Mucosa of descending colon (tissue), 3 donors: ENCODE data around the gene PRR5L. TPM values are rescaled to one million over a fixed set of nuclear protein-coding genes. Genes with fewer than 3 reads are reported as not detected.
A peak's percentile ranks its signal among the peaks of the same experiment; 100 is the strongest.

Experiments
- ATAC-seq: fragments of 200-7000 bp; cut with Tn5 transposase; one replicate; pipeline ENCODE4 v1.9.1; 2020; ENCODE audit warnings: mild to moderate bottlenecking, moderate library complexity
- DNase-seq, 3 donors: peaks; one replicate each; pipeline ENCODE4 v3.0.0-alpha.2; 2020
- H3K36me3 ChIP-seq: fragments of 200-600 bp; one replicate; pipeline ENCODE4 v1.8.0; 2021; ENCODE audit warnings: low read depth, mild to moderate bottlenecking
- H3K4me1 ChIP-seq: fragments of 200-600 bp; one replicate; pipeline ENCODE4 v1.8.0; 2021; ENCODE audit warnings: low read depth, mild to moderate bottlenecking
- H3K4me3 ChIP-seq: fragments of 200-600 bp; one replicate; pipeline ENCODE4 v1.8.0; 2021; ENCODE audit warnings: mild to moderate bottlenecking
- H3K9me3 ChIP-seq: fragments of 200-600 bp; one replicate; pipeline ENCODE4 v1.8.0; 2021; ENCODE audit warnings: mild to moderate bottlenecking
- intact Hi-C, 2 donors: fragments of 100-400 bp; cut with DNase I in 1 of 2; cut with micrococcal nuclease in 1 of 2; formaldehyde crosslinking; loops; one replicate each; pipeline versions ENCODE4 v1.11.0 to v1.11.1; 2022; cut with DNase I, micrococcal nuclease
- total RNA-seq, 3 donors: library from RNA; stranded (reverse); fragmentation: NEBNext Ultra II Directional in 2 of 3; extraction: Animal tissue kit (Norgen Biotek cat#: 25700) in 2 of 3; gene quantifications; one replicate each; pipeline versions ENCODE4 v1.2.1 to v1.2.4, GENCODE V29; 2021 to 2023
- TF ChIP-seq, protein P1 (sequence below): fragments of 200-600 bp; IDR thresholded peaks from one replicate; pipeline ENCODE4 v1.8.0; 2022; ENCODE audit warnings: antibody characterized with exemption, mild to moderate bottlenecking
- donor health status: DM: no; HTN: no; CAD: no; lungs with moderate emphysema.
- donor health status: DM: no; HTN: no; CAD: no.
- donor health status: DM: no; HTN: yes; CAD: no.

Gene PRR5L
- total RNA-seq, 3 donors from 2014 or later, result 138 to 250 (median 203) TPM

DNA sequence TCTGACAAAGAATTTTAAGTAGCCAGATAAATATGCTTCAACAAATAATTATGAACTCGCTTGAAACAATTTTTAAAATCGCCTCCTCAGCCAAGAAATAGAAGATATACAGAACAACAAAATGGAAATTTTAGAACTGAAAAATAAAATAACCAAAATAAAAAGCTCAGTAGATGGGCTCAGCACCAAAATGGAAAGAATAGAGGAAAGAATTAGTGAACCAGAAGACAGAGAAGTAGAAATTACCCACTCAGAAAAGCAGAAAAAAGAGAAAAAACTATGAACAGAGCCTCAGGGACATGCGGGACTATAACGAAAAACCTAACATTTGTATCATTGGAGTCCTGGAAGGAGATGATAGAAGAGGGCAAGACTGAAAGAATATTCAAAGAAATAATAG lies 14.2 kb upstream of the PRR5L start:
- Histone ChIP-seq H3K36me3 (no peaks in the 10 kb centered on the region), H3K4me3 (no peak overlapping the region), H3K9me3 (peaks cover 4% of the 10 kb centered on the region), H3K4me1 (no peaks in the 10 kb centered on the region)
- DNase-seq (no peak), ATAC-seq (no peak)
- intact Hi-C loops, result no loop called here
- TF ChIP-seq, protein P1, sequence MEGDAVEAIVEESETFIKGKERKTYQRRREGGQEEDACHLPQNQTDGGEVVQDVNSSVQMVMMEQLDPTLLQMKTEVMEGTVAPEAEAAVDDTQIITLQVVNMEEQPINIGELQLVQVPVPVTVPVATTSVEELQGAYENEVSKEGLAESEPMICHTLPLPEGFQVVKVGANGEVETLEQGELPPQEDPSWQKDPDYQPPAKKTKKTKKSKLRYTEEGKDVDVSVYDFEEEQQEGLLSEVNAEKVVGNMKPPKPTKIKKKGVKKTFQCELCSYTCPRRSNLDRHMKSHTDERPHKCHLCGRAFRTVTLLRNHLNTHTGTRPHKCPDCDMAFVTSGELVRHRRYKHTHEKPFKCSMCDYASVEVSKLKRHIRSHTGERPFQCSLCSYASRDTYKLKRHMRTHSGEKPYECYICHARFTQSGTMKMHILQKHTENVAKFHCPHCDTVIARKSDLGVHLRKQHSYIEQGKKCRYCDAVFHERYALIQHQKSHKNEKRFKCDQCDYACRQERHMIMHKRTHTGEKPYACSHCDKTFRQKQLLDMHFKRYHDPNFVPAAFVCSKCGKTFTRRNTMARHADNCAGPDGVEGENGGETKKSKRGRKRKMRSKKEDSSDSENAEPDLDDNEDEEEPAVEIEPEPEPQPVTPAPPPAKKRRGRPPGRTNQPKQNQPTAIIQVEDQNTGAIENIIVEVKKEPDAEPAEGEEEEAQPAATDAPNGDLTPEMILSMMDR, result no peak

GRCh38 chr11:36282926-36283325 lies 13.2 kb upstream of the PRR5L start:
- no peak overlapping the region for H3K4me3 ChIP-seq
- DNase-seq (no peak), ATAC-seq (no peak)
- TF ChIP-seq, protein P1, result no peak
- peaks cover 4% of the 10 kb centered on the region for H3K9me3 ChIP-seq
- no peaks in the 10 kb centered on the region for H3K36me3 ChIP-seq
- intact Hi-C loops, result no loop called here
- peaks cover 2% of the 10 kb centered on the region for H3K4me1 ChIP-seq

DNA sequence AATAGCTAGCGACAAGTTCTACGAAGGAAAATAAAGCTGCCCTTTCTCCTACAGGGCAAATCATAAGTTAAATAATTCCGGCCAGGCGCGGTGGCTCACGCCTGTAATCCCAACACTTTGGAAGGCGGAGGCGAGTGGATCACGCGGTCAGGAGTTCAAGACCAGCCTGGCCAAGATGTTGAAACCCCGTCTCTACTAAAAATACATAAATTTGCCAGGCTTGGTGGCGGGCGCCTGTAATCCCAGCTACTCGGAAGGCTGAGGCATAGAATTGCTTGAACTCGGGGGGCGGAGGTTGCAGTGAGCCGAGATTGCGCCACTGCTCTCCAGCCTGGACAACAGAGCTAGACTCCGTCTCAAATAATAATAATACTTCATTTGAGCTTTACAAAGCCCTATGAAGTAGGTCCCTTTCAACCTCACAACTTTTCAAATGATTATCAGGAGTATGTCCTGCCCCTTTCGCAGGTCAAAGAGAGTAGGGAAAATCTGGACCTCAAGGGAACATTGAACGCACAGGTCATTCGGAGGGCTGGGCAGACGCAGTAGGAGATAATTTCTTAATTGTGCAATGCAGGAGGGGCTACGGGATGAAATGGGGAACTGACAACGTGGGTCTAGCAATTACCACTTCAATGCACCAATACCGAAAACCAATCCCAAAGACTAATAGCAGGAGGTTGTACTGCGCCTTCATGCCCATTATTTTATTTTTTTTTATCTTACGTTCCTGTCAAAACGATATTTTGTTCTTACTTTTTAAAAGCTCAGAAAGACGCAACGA lies 7.5 kb upstream of the PRR5L start:
- intact Hi-C loops, result no loop called here
- Histone ChIP-seq H3K4me3 (peak overlapping the region; percentile 27), H3K36me3 (no peaks in the 10 kb centered on the region), H3K9me3 (no peaks in the 10 kb centered on the region), H3K4me1 (peaks cover 7% of the 10 kb centered on the region)
- DNase-seq, result peak in 1 of 3 donors; percentile 23
- TF ChIP-seq, protein P1, result no peak
- peak; percentile 12 for ATAC-seq

DNA sequence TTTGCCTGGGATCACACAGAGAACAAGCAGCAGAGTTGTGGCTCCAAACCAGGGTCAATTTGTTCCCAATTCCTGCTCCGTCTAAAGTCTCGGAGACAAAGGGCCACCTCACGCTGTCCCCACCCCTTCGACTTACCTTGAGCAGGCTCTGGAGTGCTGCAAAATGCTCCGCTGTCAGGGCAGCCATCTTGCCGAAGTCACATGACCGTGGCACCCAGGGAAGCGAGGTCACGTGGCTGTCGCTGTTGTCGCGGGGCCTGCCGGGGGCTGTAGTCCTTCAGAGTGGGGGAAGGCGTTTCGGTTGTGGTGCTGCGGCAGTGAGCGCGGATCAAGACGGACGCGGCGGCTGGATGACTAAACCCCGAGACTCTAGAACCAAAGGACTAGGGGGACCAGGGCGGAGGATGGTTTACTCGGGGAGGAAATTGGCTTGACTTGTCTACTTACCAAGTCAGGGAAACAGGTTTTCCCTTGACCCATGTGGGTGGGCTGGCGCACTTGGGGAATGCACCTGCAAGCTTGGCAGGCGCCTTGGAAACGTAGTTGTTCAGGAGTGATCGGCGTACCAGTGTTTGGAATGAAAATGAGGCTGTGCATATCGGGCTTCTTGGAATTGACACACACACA lies 6.7 kb upstream of the PRR5L start, which contains the start of gene COMMD9:
TSS of gene COMMD9 (minus strand) at position 199 of the 627 bp plus-strand sequence. CDS start at position 187, 12 bp downstream.
- Histone ChIP-seq H3K36me3 (no peaks in the 10 kb centered on the region), H3K4me3 (peak within 1 kb of the TSS; percentile 27), H3K4me1 (peaks cover 7% of the 10 kb centered on the region), H3K9me3 (no peaks in the 10 kb centered on the region)
- intact Hi-C loops, result no loop called here
- DNase-seq (peak; percentile 95 to 97 (median 97)), ATAC-seq (peak; percentile 98)
- TF ChIP-seq, protein P1, result no peak

DNA sequence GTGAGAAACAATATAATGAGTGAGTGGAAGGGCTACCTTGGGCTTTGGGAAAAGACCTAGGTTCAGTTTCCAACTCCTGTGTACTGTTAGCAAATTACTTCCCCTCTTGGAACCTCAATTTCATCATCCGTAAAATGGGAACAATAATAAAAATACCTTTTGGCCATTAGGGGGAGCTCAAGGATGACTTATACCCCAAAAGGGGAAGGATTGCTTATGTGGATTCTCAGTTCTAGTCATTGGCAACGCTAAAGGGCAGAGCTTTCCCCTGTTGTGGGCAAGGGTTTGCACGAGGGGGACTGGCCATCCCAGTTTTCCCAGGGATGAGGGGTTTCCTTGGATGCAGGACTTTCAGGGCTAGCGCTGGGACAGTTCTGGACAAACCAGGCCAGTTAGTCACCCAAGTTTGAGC lies 3.8 kb upstream of the PRR5L start:
- TF ChIP-seq, protein P1, result peak; percentile 22
- intact Hi-C loops, result loop anchor here in 1 of 2 donors (10.0 kb wide), 1 partner anchor 182 kb away; no protein-coding TSS in a partner anchor
- peaks cover 14% of the 10 kb centered on the region for H3K4me1 ChIP-seq
- no peak overlapping the region for H3K4me3 ChIP-seq
- DNase-seq (peak in 1 of 3 donors; percentile 40), ATAC-seq (peak; percentile 40)
- no peaks in the 10 kb centered on the region for H3K9me3 ChIP-seq
- no peaks in the 10 kb centered on the region for H3K36me3 ChIP-seq
